A549 (cell line): Measurements from ENCODE around the gene CLEC16A.

Experiments used
- EP300 ChIP-seq, 2 experiments: fragments of >200 bp; sonication (Bioruptor Twin); formaldehyde crosslinking; IDR thresholded peaks; 2 replicates in 1 of 2; 3 replicates in 1 of 2; pipeline ENCODE4 v1.6.1; 2016 to 2017
- JUN ChIP-seq, 2 experiments: fragments of >200 bp; sonication (Bioruptor Twin); formaldehyde crosslinking; IDR thresholded peaks; 2 replicates in 1 of 2; 3 replicates in 1 of 2; pipeline ENCODE4 v1.6.1; 2016 to 2017

DNA sequence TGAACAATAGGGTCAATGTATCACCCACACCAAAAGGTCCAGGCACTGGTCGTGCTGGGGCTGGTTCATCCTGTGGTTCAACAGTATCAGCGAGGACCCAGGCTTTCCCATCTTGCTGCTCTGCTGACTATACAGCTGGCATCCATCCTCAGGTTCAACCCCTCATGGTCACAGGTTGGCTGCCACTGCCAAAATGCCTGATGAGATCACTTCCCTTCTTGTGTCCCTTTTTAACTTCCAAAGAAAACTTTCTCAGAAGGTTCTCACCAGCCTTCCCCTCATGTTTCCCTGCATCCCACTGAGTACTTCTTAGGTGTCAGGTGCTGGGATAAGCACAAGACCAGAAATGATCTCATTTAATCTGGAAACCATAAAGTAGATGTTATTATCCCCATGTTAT, 25.7 kb downstream of the CLEC16A start:
- TF ChIP-seq EP300 (IDR thresholded peaks at IDR 0.05): no peak
- no peak for TF ChIP-seq JUN (IDR thresholded peaks at IDR 0.05)
